Epithelial cell of umbilical artery (primary cell): Measurements from ENCODE around the gene SESTD1. TPM values are rescaled to one million over a fixed set of nuclear protein-coding genes. Genes with fewer than 3 reads are reported as not detected.

ENCODE experiments used
- total RNA-seq: library from RNA; depleted of rRNA; stranded (reverse); fragments of >200 nt; gene quantifications from 2 replicates; pipeline ENCODE4 v1.2.3, GENCODE V29; 2014

SESTD1 gene, protein sequence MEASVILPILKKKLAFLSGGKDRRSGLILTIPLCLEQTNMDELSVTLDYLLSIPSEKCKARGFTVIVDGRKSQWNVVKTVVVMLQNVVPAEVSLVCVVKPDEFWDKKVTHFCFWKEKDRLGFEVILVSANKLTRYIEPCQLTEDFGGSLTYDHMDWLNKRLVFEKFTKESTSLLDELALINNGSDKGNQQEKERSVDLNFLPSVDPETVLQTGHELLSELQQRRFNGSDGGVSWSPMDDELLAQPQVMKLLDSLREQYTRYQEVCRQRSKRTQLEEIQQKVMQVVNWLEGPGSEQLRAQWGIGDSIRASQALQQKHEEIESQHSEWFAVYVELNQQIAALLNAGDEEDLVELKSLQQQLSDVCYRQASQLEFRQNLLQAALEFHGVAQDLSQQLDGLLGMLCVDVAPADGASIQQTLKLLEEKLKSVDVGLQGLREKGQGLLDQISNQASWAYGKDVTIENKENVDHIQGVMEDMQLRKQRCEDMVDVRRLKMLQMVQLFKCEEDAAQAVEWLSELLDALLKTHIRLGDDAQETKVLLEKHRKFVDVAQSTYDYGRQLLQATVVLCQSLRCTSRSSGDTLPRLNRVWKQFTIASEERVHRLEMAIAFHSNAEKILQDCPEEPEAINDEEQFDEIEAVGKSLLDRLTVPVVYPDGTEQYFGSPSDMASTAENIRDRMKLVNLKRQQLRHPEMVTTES
- total RNA-seq: 18.1 and 21.8 TPM in 2 replicates

DNA sequence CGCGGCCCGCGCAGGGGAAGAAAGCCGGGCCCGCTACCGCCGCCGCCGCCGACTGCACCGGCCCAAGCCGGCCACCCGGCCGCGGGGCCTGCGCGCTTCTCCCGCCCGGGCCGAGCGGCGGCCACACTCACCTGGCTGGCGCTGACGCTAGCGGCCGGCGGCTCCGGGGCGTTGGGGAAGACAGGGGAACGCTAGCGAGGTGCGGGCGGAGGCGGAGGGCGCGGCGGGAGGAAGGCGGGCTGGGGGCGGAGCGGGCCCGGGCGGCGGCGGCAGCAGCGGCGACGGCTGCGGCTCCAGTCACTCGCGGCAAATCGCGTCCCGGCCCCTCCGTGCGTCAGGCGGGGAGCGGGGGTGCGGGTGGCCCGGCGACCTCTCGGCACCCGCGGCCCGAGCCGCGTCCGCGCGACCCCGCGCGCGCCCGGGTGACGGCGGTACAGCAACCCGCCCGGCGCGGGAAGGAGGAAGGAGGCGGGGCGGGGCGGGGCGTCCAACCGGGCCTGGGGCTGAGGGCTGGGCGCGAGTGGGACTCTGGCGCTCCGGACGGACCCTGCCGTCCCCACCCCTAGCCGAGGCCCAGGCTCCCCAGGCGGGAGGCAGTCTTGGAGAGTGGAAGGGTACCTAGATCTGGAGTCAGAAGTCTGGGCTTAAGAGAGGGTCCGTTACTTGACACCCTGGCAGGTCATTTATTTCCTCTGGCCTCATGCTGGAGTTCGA lies at the start of gene SESTD1:
SESTD1 (minus strand) TSS at position 465 of the 714 bp plus-strand sequence. CDS start 72,991 bp downstream, outside the sequence.

Other genes starting within 250 kb of the SESTD1 start
- under 0.01 and 0.15 TPM in 2 replicates for gene CCDC141, start 214.7 kb downstream of the SESTD1 start, total RNA-seq